Measurements from ENCODE around the gene SOX30. TPM values are rescaled to one million over a fixed set of nuclear protein-coding genes. Genes with fewer than 3 reads are reported as not detected.

SOX30 gene
- total RNA-seq, 1 donor from 2014 or later, result not detected

DNA sequence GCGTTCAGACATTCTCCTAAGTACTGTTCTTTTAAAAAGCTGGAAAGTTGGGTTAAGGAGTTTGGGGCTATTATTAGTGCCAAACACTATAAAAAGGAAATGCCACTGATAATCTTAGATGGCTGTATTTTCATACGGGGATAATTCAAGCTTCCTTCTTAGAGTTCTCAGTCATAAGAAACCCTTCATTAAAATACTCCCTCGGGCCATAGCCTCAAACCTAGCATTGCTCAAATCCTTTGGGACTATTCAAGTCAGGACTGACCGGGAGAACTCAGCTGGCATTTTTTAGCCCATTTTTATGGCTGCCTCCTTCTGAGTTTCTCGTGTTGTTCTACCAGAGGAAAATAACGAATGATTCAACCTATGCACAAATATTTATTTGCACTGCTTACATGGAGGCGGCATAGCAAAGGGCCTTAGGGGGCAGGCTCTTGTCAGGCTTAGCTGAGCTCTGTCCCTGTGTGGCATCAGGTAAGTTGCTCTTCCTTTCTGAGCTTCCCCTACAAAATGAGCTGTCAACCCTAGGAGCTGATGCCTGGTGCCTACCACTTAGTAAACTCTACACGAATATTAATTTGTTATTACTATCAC is 43.2 kb downstream of the SOX30 start:
- TF ChIP-seq CTCF (IDR thresholded peaks at IDR 0.05; ENCODE audit: partially characterized antibody, unreplicated experiment), result no peak
- no peak overlapping the region for H3K4me3 Mint-ChIP-seq (ENCODE audit: unreplicated experiment)

GRCh38 chr5:157607371-157608161 is 44.7 kb downstream of the SOX30 start:
- Mint-ChIP-seq H3K27ac (ENCODE audit: unreplicated experiment) (no peak overlapping the region), H3K4me1 (ENCODE audit: low read depth, unreplicated experiment) (peaks cover 14% of the 10 kb centered on the region)

More for the DNA sequence above, 43.2 kb downstream of the SOX30 start:
- Mint-ChIP-seq H3K4me1 (ENCODE audit: low read depth, unreplicated experiment) (no peaks in the 10 kb centered on the region), H3K27me3 (ENCODE audit: unreplicated experiment) (no peaks in the 10 kb centered on the region), H3K36me3 (ENCODE audit: unreplicated experiment) (peaks cover 5% of the 10 kb centered on the region), H3K9me3 (ENCODE audit: unreplicated experiment) (no peaks in the 10 kb centered on the region), H3K27ac (ENCODE audit: unreplicated experiment) (no peak overlapping the region)
- DNase-seq, result no peak

DNA sequence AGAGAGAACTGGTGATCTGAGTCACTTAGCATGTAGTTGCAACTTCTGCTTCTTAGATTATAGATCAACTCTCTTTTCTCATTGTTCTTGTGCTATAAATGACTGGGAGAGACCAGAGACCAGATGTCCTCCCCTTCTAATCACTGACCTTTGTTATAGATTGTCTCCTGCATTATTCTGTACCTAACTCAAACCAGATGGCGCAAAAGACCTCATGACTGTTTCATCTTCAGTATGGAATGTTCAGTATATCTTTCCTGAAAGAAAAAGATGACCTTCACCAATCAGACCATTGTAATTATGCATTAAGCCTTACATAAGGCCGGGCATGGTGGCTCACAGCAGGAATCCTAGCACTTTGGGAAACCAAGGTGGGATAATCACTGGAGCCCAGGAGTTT is 46.2 kb downstream of the SOX30 start:
- H3K9me3 Mint-ChIP-seq (ENCODE audit: unreplicated experiment), result peaks cover 3% of the 10 kb centered on the region
- no peak overlapping the region for H3K27ac Mint-ChIP-seq (ENCODE audit: unreplicated experiment)
- DNase-seq, result no peak
- TF ChIP-seq CTCF (IDR thresholded peaks at IDR 0.05; ENCODE audit: partially characterized antibody, unreplicated experiment), result no peak
- H3K36me3 Mint-ChIP-seq (ENCODE audit: unreplicated experiment), result peaks cover 5% of the 10 kb centered on the region
- peaks cover 17% of the 10 kb centered on the region for H3K4me1 Mint-ChIP-seq (ENCODE audit: low read depth, unreplicated experiment)
- H3K27me3 Mint-ChIP-seq (ENCODE audit: unreplicated experiment), result peaks cover 3% of the 10 kb centered on the region
- H3K4me3 Mint-ChIP-seq (ENCODE audit: unreplicated experiment), result no peak overlapping the region

More at GRCh38 chr5:157607371-157608161, 44.7 kb downstream of the SOX30 start:
- Mint-ChIP-seq H3K27me3 (ENCODE audit: unreplicated experiment) (peaks cover 3% of the 10 kb centered on the region), H3K4me3 (ENCODE audit: unreplicated experiment) (no peak overlapping the region), H3K36me3 (ENCODE audit: unreplicated experiment) (peaks cover 5% of the 10 kb centered on the region), H3K9me3 (ENCODE audit: unreplicated experiment) (peaks cover 3% of the 10 kb centered on the region)
- no peak for DNase-seq
- no peak for TF ChIP-seq CTCF (IDR thresholded peaks at IDR 0.05; ENCODE audit: partially characterized antibody, unreplicated experiment)

- Mint-ChIP-seq H3K4me3 (ENCODE audit: unreplicated experiment) (peak overlapping the region; percentile 28), H3K36me3 (ENCODE audit: unreplicated experiment) (peaks cover 5% of the 10 kb centered on the region), H3K9me3 (ENCODE audit: unreplicated experiment) (peaks cover 3% of the 10 kb centered on the region), H3K27me3 (ENCODE audit: unreplicated experiment) (peaks cover 3% of the 10 kb centered on the region), H3K4me1 (ENCODE audit: low read depth, unreplicated experiment) (peaks cover 17% of the 10 kb centered on the region), H3K27ac (ENCODE audit: unreplicated experiment) (peak overlapping the region; percentile 60)
- no peak for TF ChIP-seq CTCF (IDR thresholded peaks at IDR 0.05; ENCODE audit: partially characterized antibody, unreplicated experiment)
- peak; percentile 47 for DNase-seq
Measured at GRCh38 chr5:157603333-157604190, 48.7 kb downstream of the SOX30 start.
